Measurements from ENCODE around the gene FAAH2.

- TF ChIP-seq CTCF (IDR thresholded peaks at IDR 0.05 in 2 of 3, conservative IDR thresholded peaks at IDR 0.05 in 1 of 3; ENCODE audit: insufficient read depth in 2 of 3, low read depth in 1 of 3, low read length in 3 of 3) (no peak), GMEB1 (CRISPR knock-in tag; IDR thresholded peaks at IDR 0.05) (no peak), ATF3 (IDR thresholded peaks at IDR 0.05) (peak; percentile 45; the same call in 1 of the 2 replicates), ATF3 (CRISPR knock-in tag; conservative IDR thresholded peaks at IDR 0.05) (no peak), POLR2A (conservative IDR thresholded peaks at IDR 0.05) (no peak), KDM4B (IDR thresholded peaks at IDR 0.05; ENCODE audit: borderline replicate concordance in 2 of 2, low read depth in 1 of 2) (no peak), SETDB1 (IDR thresholded peaks at IDR 0.05; ENCODE audit: low read length) (no peak)
Measured at GRCh38 chrX:57447856-57448255, 161.3 kb downstream of the FAAH2 start.

All from K562 (cell line).